Testis (tissue), 2 donors: ENCODE results near the gene RNASEH1.

Source experiments
- POLR2A ChIP-seq: fragments of 450-650 bp; IDR thresholded peaks from one replicate; pipeline ENCODE4 v1.6.1; 2017; ENCODE audit warnings: antibody characterized with exemption, mild to moderate bottlenecking, moderate library complexity
- TF ChIP-seq, protein P1 (sequence below), 3 experiments: fragments of 450-650 bp in 2 of 3; fragments of 200-600 bp in 1 of 3; sonication (generic) in 1 of 3; IDR thresholded peaks; one replicate each; pipeline ENCODE4 v1.5.1; 2016 to 2019; ENCODE audit warnings: antibody characterized with exemption in 3 of 3, mild to moderate bottlenecking in 2 of 3, moderate library complexity in 1 of 3

DNA sequence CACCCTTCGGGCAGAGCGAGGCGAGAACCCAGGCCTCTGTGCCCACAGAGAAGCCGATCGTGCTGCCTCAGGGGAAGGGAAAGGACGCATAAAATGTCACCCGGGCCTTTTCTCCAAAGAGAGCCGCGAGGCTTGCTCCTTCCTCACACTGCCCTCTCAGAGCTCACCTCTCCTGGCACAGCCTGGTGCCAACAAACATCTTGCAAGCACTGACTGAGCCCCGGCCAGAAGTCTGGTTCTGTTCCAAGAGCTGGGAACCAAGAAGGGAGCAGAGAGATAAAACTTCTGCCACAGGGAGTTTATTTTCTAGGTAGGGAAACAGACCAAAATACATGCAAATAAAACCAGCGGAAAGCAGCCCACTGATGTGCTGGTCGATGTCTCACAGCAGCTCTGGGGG is 25.2 kb downstream of the RNASEH1 start:
- no peak for TF ChIP-seq POLR2A
- TF ChIP-seq, protein P1, sequence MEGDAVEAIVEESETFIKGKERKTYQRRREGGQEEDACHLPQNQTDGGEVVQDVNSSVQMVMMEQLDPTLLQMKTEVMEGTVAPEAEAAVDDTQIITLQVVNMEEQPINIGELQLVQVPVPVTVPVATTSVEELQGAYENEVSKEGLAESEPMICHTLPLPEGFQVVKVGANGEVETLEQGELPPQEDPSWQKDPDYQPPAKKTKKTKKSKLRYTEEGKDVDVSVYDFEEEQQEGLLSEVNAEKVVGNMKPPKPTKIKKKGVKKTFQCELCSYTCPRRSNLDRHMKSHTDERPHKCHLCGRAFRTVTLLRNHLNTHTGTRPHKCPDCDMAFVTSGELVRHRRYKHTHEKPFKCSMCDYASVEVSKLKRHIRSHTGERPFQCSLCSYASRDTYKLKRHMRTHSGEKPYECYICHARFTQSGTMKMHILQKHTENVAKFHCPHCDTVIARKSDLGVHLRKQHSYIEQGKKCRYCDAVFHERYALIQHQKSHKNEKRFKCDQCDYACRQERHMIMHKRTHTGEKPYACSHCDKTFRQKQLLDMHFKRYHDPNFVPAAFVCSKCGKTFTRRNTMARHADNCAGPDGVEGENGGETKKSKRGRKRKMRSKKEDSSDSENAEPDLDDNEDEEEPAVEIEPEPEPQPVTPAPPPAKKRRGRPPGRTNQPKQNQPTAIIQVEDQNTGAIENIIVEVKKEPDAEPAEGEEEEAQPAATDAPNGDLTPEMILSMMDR (IDR thresholded peaks at IDR 0.05): no peak
